Effector CD8-positive, alpha-beta T cell (primary cell): ENCODE data around the gene FEV.

ENCODE experiments used
- DNase-seq: peaks from one replicate; lab custom pipeline; 2025; lab: John Stamatoyannopoulos, UW
- total RNA-seq, 4 experiments: gene quantifications; one replicate each; lab custom pipeline; 2026; lab: John Stamatoyannopoulos, UW

FEV gene
- total RNA-seq, result 0 reads per million in 4 experiments

DNA sequence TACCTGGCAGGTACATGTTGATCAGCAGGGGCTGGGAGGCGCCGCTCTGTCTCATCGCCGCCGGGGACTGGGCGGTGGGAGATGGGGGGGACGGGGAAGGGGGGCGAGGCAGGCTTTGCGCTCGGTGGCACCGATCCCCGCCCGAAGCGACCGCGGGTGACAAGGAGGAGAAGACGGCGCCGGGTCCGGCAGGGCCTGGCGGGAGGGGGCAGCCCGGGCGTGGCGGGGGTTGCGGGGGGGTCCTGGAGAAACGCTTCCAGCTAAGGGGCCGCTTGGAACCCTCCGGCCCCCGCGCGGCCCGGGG lies at the start of gene FEV:
FEV (minus strand) TSS at position 164 of the 304 bp plus-strand sequence; CDS start at position 55, 109 bp downstream.
- DNase-seq, result no peak

DNA sequence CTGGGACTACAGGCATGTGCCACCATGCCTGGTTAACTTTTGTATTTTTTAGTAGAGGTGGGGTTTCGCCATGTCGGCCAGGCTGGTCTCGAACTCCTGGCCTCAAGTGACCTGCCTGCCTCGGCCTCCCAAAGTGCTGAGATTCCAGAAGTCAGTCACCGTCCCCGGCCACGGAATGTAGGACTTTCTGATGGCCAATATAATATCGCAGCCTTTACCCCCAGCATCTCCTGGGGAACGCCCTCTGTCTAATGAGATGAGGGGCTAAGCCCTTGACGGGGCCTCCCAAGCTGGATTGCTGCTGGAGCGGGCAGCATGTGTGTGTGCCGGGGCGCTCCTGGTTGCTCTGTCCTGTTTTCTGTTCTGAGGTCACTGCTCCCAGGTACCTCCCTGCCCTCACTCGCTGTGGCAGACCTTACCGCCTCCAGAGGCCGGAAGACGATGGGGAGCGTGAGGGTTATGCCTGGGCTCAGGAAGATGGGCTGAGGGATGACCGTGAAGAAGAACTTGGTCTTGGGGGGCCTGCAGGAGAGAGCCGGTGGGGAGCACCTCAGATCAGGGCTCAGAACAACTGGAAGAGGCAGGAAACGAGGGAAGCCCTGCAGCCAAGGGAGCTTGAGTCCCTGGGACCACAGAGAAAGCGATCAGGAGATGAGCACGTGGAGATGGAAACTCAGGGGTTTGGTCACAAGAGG lies 47.2 kb upstream of the FEV start:
- no peak for DNase-seq

DNA sequence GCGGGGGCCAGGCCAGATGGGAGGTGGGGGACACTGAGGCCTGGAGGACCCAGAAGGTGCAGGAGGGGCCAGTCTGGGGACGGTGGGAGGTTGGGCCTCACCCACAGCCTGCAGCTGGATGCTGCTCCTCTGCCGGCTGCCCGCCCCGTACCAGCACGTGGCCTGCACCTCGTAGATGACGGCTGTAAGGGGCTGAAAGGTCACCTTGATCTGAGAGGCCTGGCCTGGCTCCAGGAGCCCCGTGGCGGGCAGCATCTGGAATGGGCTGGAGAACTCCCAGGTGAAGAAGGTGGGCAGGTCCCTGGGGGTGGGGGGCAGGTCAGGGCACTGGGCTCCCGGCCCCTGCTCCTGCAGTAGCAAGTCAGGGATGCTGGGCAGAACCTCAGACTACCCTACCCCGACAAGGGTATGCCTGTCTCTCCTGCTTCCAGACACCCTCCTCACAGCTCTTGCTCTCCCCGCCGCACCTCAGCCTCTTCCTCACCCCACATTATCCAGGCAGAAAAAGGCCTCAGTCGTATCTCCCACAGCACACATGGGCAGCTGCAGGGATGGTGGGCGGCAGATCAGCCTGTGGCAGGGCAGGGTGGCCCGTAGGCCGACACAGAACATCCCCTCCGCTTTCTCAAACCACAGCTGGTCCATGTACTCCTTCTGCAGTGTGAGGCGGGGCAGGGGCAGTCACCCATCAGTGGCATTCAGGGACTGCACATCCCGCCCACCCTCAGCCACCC lies 46.2 kb upstream of the FEV start:
- DNase-seq, result no peak

DNA sequence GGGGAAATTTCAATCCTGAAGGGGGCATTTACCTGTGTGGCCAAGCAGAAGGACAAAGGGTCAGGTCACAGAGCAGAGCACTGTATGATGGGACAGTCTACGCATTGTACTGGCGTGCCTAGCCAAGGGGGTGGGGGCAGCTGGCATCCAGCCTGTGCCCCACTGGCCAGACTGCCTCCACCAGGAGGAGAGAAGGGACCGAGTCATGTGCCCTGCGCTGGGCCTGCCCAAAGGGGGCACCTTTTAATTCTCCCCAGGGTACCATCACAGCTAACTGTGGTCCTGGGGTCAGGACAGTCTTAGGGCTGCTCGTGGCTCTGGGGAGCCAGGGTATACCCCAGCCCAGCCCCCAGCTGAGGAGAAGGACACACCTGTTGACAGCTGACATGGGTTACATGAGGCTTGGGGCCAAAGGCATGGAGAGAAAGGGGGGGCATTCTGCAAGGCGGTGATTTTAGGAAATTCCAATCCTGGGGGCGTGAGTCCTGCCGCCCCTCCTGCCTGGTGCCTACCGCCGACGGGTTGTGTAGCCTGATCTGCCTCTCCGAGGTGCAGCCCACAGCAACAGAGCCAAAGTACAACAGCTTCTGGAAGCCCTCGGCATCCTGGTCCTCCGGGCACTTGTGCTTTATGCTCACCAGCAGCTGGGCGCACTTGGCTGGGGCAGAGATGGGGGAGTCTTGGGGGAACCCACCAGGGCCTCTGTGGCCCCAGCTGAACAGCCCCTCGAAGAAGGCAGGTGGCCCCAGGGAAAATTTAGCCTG lies 45.4 kb upstream of the FEV start:
- no peak for DNase-seq

DNA sequence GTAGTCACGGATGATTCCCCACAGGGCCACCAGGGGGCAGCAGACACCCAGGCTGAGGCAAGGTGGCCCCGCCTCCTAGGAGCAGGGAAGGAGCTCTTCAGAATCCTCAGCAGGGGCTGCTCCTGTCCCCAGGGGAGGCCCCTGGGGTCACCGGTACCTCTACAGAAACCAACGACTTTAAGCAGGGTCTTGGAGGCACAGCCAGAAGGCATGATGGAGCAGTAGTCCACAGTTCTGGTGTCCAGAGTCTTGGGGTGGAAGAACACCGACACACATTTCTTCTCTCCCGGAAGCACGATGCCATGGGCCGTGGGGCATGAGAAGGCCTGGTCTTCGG lies 44.8 kb upstream of the FEV start:
- peak; percentile 70 for DNase-seq

DNA sequence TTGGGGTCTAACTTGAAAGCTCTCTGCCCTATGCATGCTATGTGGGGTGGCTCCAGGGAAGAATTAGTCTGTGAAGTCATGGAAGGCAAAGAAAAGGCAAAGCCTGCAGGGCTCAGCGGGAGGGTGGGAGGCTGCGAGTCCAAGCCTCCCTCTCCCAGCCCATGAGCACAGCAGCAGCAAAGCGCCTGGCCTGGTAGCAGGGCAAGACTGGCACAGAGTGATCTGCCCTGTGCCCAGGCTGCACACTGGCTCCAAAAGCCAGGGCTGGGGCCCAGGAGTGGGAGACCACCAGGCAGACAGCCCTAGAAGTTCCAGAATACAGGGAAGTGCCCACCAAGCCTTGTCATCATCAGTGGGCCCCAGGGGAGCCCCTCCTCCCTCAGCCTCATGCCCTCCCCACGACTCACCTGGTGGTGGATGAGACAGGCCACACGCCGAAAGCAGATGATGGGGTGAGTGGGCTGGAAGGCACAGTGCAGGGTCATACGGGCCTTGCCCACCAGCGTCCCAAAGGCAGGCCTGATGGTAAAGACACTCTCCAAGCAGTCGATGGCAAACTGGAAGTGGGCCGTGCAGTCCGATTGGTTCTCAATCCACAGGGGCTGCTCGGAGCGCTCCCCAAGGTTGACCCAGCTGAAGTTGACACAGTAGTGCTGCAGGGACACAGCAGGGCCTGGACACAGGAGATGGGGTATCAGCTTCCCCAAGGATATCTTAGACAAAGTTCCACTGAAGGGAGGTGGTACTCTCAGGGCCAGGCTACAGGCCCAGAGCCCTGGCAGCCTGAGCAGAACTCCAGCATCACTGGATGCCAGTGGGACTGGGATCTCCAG lies 44.2 kb upstream of the FEV start:
- no peak for DNase-seq

DNA sequence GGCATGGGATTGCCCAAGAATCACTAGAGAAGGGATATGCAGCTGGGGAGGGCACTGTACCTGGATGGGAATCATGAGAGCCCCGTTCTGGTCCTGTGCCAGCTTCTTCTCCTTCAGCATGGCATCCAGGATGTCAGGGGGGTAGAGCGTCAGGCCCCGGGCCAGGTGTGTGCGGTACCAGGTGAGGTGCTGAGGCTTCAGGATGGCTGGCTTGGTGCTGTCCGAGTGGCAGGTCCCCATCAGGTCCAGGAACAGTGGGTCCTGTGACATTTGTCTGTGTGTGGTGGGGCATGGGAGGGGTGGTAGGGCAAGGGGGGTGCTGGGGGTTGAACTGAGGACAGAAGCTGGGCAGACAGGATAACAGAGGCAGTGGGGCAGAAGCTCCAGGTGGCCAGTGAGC lies 43.2 kb upstream of the FEV start:
- DNase-seq, result no peak

DNA sequence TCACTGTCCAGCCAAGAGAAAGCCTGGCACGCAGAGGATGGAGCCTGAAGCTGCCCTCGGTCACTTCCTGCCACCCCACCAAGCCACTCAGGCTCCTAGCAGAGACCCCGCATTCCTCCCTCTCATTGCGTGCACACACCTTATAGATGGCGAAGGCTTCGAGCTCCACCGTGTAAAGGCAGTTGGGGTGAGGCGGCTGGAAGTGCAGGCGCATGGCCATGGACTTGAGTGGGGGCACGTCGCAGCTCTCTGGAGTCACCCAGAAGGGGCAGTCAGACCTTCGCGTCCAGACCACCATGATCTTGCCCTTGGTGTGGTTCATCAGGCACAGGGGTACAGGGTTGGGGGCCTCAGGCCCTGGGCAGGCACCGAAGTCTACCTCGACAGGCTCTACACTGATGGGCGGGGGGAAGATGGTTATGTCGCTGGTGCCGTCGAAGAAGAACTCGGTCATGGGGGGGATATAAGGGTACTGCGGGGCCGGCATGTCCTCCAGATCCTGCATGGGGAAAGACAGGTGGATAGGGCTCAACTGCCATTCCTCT lies 42.6 kb upstream of the FEV start:
- no peak for DNase-seq

DNA sequence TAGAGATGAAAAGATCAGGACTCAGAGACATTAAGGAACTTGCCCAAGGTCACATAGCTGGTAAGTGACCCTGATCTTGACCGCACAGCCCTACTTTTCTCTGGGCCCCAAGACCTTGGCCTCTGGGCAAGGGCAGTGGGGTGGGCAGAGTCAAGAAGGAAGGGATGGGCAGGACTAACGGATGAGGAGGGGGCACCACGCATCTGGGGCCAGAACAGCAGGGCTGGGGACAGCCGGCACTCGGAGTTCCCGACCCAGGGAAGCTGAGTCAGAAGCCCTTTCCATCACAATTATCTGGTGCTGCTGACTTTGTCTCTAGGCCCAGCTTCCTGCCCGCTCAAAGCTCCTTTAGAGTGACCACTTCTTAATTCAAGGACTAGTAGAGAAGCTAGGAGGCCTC lies 42.0 kb upstream of the FEV start:
- no peak for DNase-seq

DNA sequence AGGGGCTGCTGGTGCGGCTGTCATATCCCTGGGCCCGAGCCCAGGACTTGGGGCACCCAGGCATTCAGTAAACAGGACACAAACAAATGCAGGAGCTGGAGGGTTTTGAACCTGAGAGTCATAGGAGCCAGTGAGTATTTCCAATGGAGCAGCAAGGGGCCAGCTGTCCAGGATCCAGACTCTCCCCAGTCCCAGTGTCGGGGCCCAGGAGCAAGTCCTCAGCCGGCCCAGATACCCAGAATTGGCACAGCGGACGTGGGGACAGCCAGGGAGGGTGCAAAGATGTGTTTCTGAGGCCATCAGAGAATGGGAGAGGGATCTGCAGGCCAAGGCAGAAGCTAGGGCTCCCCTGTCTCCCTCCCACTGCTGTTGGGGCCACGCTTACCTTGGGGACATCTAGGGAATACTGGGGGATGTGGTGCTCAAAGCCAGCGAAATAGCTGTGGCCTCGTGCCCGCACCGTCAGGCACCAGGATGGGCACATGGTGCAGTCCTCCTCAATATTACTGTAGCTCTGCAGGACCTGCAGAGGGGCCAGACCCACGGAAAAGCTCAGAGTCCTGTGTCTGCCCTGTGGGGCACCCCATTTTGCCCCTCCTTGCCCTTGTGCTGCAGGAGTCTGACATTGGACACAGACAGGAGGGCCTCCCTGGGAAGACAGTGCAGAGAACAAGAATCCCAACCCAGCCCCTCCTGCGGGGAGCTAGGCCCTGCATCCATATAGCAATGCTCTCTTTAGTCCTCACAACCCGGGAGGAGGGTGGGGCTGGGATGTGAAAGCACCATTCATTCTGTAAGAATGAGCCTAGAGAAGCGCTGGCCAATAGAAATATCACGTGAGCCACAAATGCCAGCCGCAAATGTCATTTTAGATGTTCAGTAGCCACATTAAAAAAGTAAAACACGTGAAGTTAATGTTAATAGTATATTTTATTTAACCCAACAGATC lies 40.9 kb upstream of the FEV start:
- no peak for DNase-seq

DNA sequence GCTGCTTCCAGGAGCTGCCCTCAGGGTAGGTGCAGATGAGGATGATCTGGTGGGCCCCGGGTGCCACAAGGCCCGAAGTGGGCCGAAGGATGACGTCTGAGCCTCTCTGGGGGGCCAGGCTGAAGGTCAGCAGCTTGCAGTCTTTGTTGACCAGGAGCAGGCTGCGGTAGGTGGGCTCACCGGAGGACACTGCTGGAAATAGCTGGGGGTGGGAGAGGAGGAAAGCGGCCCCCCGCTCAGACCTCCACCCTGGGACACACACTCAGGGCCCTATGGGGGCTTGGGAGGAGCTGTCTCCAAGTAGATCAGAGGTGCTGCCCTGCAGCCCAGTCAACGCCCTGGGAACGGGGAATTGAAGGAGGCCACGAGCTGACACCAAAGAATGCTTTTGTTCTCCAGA lies 39.1 kb upstream of the FEV start:
- DNase-seq, result no peak

DNA sequence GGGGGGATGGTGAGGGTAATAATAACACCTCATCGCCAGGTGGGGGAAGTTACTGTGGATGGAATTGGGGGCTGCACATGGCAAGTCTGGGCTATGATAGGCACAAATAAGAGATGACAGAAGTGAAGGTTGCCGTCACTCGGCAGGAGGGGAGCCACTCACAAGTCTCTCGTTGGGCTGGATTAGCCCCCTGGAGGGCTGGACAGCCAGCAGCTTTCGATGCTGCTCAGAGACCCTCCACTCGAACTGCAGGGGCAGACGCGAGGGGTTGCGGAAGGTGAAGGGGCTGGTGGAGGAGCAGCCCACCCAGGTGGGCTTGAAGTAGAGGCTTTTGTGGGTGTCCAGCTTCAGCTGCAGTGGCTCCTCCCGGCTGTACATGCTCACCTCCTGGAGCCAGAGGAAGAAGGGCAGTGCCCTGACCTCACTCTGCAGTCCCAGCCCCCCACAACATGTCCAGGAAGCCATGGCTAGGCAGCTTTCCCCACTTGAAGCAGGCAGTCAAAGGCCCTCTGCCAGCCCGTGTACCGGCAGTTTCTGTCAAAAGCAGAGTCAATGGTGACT lies 38.1 kb upstream of the FEV start:
- DNase-seq, result no peak

DNA sequence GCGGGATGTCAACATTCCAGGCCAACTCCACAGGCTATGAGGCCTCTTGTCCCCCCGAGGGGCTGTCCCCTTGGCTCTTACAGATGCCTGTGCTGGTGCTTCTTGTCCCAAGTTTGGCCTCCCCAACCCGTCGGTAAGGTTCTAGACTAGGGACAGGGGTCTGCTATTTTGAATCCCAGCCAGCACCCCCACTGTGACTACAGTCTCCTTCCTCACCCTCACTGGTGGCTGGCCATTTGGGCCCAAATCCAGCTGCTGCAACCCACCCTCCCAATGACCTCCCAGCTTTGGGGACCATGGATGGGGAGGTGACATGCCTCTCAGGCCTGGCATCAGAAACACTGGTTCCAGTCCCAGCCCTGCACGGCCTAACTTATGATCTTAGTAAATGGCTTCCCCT lies 37.6 kb upstream of the FEV start:
- no peak for DNase-seq

DNA sequence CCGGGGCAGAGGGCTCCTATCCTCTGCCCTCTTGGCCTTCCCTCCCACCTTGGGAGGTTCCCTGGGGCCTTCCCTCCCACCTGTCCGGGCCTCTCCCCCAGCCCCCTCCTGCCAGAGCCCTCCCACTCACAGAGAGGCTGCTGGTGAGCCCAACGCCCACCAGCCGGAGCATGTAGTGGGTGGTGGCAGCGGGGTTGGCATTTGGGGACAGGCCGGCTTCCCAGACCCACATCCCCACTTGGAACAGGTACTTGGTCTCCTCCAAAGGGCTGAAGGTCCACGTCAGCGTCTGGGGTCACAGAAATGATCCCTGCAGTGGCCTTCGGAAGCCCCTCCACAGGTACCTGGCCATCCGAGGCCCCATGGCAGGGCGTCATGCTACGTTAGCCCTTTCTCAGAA lies 37.1 kb upstream of the FEV start:
- no peak for DNase-seq

DNA sequence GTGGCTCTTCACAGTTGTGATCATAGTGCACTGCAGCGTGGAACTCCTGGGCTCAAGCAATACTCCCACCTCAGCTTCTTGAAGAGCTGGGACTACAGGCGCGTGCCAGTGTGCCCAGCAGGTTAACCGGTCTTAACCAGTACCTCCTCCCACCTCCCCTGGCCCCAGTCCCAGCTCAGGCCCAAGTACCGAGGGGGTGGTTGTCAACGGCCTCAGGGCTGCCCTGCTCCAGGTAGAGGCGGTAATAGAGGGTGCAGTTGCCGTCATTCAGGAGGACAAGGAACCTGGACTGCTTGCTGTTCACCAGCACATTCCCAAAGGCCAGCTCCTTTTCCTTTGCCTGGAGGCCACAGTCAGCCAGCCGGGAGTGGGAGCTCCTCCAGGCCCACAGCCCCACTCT lies 36.6 kb upstream of the FEV start:
- no peak for DNase-seq

DNA sequence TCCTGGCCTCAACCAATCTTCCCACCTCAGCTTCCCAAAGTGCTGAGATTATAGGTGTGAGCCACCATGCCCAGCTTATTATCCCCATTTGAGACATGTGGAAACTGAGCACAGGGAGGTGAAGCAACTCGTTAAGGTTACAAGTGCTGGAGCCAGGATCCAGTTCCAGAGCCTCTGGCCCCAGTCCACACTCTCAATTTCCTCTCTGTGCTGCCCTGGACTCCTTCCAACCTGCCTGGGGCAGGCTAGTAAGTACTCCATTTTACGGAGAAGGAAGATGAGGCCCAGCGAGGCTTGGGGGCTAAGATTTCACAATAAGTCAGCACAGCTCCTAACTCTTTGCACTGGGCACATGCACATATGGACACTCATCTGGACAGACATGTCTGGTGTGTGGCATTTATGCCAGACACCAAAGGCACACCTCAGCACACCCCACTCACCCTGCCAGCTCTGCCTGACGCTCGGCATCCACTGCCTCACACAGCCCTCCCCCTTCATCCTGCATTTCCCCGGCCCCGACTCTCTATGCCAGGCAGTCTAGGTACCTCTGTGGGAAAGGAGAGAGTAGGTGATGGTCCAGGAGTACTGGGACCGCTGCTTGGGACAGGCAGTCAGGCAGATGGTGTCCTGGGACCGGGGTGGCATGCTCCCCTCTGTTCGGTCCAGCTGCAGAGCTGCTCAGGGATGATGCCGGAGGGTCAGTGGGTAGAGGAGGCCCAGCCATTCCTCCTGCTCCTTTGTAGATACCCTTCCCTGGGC lies 35.8 kb upstream of the FEV start:
- DNase-seq, result no peak

DNA sequence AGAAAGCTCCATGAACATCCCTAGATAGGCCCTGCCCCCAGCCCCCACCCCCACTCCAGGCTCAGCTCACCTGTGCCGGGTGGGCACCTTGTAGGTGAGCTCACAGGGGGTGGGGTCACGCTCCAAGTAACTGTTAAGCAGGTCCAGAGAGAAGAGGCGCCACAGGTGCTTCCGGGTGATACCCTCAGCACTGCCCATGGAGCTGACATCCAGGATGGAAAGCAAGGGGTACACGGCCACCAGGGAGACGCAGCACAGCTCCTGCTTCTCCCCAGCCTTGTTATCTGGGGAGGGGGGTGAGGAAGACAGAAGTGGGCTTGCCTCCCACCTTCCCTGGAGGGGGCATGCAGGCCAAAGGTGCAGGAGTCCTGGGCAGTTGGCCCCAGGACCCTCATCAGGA lies 34.5 kb upstream of the FEV start:
- no peak for DNase-seq

DNA sequence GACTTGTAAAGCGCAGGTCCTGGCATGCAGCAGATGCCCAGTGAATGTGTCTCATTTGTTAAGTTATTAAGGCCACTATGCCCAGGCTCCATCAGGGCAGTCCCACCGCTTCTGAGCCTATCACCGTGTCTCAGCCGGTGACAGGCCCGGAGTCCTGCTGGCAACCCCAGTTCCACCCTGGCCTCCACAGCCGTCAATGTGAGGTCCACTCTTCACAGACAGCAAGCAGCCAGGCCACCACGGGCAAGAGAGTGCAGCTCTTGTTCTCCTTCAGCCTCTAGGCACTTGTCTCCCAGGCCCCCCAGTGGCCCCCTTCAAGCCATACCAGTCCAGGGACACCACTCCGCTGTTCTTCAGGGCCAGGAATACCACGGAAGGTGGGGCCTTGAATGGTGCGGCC lies 33.7 kb upstream of the FEV start:
- no peak for DNase-seq

DNA sequence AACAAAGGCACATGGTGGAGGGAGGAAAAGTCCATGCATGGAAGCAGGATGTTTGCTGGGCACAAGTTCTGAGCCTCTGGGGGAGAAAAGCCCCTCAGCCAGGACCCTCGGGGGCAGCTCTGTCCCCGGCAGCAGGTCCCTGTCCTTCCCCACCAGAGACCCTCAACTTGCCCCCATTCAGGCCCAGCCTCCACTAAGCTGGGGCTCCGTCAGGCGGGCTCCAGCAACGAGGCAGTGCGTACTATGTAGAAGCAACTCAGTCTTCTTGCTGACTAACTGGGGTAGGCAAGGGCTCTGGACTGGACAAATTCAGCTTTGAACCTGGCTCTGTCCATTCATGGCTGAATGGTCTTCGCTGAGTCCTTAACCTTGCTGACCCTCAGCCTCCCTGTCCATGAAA lies 33.3 kb upstream of the FEV start:
- DNase-seq, result no peak
